Measurements from ENCODE around the gene GPA33. TPM values are rescaled to one million over a fixed set of nuclear protein-coding genes. Genes with fewer than 3 reads are reported as not detected.

Gene GPA33
- total RNA-seq, 1 donor from 2014 or later, result not detected

GRCh38 chr1:167109125-167109524 is 18.9 kb upstream of the GPA33 start:
- peak overlapping the region; percentile 74 for H3K27ac Mint-ChIP-seq
- intact Hi-C loops (cut with micrococcal nuclease), result no loop called here
- peaks cover 45% of the 10 kb centered on the region for H3K4me1 Mint-ChIP-seq
- peak; percentile 64 for DNase-seq
- peaks cover 4% of the 10 kb centered on the region for H3K36me3 Mint-ChIP-seq (ENCODE audit: low read depth)
- peak overlapping the region; percentile 12 for H3K4me3 Mint-ChIP-seq
- peaks cover 10% of the 10 kb centered on the region for H3K9me3 Mint-ChIP-seq
- peaks cover 3% of the 10 kb centered on the region for H3K27me3 Mint-ChIP-seq

DNA sequence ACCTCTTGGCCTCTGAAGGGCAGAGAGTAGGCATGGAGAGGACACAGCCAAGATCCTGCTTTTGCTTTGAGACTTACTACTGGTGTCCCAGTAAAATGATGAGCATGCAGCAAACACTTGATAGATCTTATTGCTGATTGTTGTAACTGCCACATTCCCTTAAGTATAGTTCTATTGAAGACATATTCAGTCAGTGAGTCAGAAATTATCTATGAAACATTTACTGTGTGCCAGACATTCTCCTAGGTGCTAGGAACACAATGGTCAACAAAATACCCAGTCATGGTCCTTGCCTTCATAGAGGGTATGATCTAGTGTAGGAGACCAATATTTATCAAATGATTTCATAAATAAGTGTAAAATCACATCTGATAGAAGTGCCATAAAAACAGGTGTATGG is 17.3 kb upstream of the GPA33 start:
- Mint-ChIP-seq H3K27me3 (no peaks in the 10 kb centered on the region), H3K9me3 (peaks cover 10% of the 10 kb centered on the region), H3K4me3 (no peak overlapping the region), H3K27ac (no peak overlapping the region), H3K36me3 (ENCODE audit: low read depth) (peaks cover 4% of the 10 kb centered on the region), H3K4me1 (peaks cover 57% of the 10 kb centered on the region)
- intact Hi-C loops (cut with micrococcal nuclease), result no loop called here
- DNase-seq, result no peak

DNA sequence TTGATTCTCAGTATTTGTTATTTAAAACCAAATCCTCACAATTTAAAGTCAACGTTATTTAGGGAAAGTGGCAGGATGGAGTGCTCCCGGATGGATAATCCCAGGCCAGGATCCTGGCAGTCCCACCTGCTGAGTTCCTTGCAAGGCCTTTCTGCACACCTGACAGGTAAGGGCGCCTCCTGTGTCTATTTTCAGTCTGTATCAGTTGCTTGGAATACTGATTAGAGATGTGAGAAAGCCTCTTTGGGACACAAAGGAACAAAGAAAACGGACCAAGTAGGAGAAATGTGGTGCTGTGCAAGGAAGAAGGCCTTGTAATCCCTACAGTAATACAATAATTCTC is 15.9 kb upstream of the GPA33 start:
- H3K4me3 Mint-ChIP-seq, result no peak overlapping the region
- intact Hi-C loops (cut with micrococcal nuclease), result no loop called here
- H3K36me3 Mint-ChIP-seq (ENCODE audit: low read depth), result peaks cover 3% of the 10 kb centered on the region
- H3K27me3 Mint-ChIP-seq, result no peaks in the 10 kb centered on the region
- H3K4me1 Mint-ChIP-seq, result peaks cover 56% of the 10 kb centered on the region
- H3K9me3 Mint-ChIP-seq, result peaks cover 7% of the 10 kb centered on the region
- no peak for DNase-seq
- no peak overlapping the region for H3K27ac Mint-ChIP-seq

DNA sequence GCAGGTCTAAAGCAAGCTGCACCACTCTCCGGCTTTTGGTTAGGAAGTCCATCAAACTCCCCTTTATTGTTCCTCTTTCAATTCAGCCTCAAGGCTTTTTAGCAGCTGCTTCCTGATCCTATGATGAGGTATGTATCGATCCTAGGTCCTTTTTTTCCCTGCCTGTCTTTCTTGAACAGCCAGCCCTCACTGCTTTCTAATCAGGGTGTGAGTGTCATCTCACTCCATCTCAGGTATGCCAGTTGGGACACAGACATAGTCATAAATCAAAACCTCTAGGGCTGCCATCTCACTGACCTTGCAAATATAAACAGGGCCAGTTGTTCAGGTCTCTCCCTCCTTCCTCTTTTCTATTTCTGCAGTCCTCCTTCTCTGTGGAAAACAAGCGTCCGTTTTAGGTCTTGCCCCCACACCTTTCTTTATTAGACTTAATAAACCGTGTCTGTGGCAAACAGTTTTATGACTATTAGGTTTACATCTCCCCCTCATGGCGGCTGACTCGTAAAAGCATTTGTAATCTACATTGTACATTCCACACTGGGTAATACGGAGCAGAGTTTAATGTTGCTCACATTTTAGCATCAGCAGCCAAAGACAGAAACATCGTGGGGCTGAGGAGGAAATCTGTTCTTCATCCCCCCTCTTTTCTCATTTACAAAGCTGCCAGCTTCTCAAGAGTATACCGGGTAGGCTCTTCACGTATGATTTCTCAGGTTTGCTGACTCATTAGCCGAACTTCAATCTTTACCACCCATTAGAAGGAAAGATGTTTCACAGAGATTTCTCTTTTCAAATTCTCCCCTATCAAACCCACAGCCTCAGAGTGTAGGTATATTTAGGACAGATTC is 15.3 kb upstream of the GPA33 start:
- Mint-ChIP-seq H3K27me3 (peaks cover 4% of the 10 kb centered on the region), H3K9me3 (peaks cover 4% of the 10 kb centered on the region), H3K4me1 (peaks cover 50% of the 10 kb centered on the region), H3K27ac (no peak overlapping the region), H3K4me3 (peak overlapping the region; percentile 1), H3K36me3 (ENCODE audit: low read depth) (no peaks in the 10 kb centered on the region)
- DNase-seq, result no peak
- intact Hi-C loops (cut with micrococcal nuclease), result no loop called here

GRCh38 chr1:167104256-167104633 is 14.1 kb upstream of the GPA33 start:
- H3K4me1 Mint-ChIP-seq, result peaks cover 37% of the 10 kb centered on the region
- intact Hi-C loops (cut with micrococcal nuclease), result loop anchor here (5.0 kb wide), 1 partner anchor 118 kb away; the partner anchor contains the start of gene POU2F1
- peaks cover 5% of the 10 kb centered on the region for H3K27me3 Mint-ChIP-seq
- peaks cover 4% of the 10 kb centered on the region for H3K9me3 Mint-ChIP-seq
- peak; percentile 67 for DNase-seq
- peak overlapping the region; percentile 48 for H3K27ac Mint-ChIP-seq
- H3K4me3 Mint-ChIP-seq, result peak overlapping the region; percentile 36
- no peaks in the 10 kb centered on the region for H3K36me3 Mint-ChIP-seq (ENCODE audit: low read depth)

DNA sequence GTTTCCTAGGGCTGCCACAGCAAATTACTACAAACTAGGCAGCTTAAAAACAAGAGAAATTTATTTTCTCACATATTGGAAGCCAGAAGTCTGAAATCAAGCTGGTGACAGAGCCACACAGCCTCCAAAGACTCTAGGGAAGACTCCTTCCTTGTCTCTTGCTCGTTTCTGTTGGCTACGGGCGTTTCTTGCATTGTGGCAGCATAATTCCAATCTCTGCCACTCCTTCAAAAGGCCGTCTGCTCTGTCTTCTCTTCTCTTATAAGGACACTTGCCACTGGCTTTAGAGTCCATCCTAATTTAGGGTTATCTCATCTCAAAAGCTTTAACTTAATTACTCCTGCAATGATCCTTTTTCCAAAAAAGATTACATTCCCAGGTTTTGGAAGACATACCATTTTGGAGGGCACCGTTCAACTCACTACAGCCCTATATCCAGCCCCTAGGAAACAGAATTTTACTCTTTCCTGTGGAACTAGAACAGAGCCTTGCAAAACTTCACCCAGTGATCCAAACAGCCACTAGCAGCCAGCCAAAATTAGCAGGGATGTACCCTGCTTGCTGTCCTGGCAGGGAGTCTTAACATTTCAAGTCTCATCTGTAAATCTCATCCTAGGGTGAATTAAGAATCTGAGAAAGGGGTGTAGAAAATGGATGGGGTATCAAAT is 12.9 kb upstream of the GPA33 start:
- intact Hi-C loops (cut with micrococcal nuclease), result loop anchor here (2.0 to 5.0 kb wide), 3 partner anchors 16 to 119 kb away; partner anchors contain the start of gene POU2F1
- no peaks in the 10 kb centered on the region for H3K36me3 Mint-ChIP-seq (ENCODE audit: low read depth)
- H3K4me1 Mint-ChIP-seq, result peaks cover 29% of the 10 kb centered on the region
- peaks cover 4% of the 10 kb centered on the region for H3K9me3 Mint-ChIP-seq
- peaks cover 8% of the 10 kb centered on the region for H3K27me3 Mint-ChIP-seq
- DNase-seq, result no peak
- no peak overlapping the region for H3K4me3 Mint-ChIP-seq
- no peak overlapping the region for H3K27ac Mint-ChIP-seq

GRCh38 chr1:167101754-167102153 is 11.6 kb upstream of the GPA33 start:
- Mint-ChIP-seq H3K4me3 (no peak overlapping the region), H3K9me3 (no peaks in the 10 kb centered on the region), H3K36me3 (ENCODE audit: low read depth) (no peaks in the 10 kb centered on the region), H3K27me3 (peaks cover 8% of the 10 kb centered on the region), H3K4me1 (peaks cover 29% of the 10 kb centered on the region), H3K27ac (no peak overlapping the region)
- DNase-seq, result no peak
- intact Hi-C loops (cut with micrococcal nuclease), result loop anchor here (2.0 to 5.0 kb wide), 3 partner anchors 15 to 121 kb away; partner anchors contain the start of gene POU2F1

DNA sequence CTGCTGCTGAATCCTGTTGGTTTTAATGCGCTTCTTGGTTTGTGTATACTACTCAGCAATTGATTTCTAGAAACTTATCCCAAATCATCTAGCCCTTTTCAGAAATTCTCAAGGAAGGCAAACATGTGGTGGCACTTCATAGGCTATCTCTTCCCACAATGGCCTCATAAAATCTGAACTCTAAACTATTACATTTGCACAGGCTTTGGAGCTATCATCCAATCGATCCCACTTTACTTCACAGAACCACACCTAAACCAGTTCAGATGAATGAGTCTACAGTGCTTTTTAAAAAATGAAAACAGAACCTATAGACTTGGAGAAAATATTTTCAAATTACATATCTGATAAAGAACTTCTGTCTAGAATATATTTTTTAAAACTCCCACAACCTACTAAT is 10.6 kb upstream of the GPA33 start:
- H3K4me1 Mint-ChIP-seq, result peaks cover 28% of the 10 kb centered on the region
- H3K27me3 Mint-ChIP-seq, result peaks cover 8% of the 10 kb centered on the region
- DNase-seq, result no peak
- H3K9me3 Mint-ChIP-seq, result no peaks in the 10 kb centered on the region
- no peak overlapping the region for H3K27ac Mint-ChIP-seq
- intact Hi-C loops (cut with micrococcal nuclease), result loop anchor here (5.0 kb wide), 1 partner anchor 122 kb away; the partner anchor contains the start of gene POU2F1
- no peak overlapping the region for H3K4me3 Mint-ChIP-seq
- H3K36me3 Mint-ChIP-seq (ENCODE audit: low read depth), result no peaks in the 10 kb centered on the region

GRCh38 chr1:167099851-167100250 is 9.7 kb upstream of the GPA33 start:
- peaks cover 8% of the 10 kb centered on the region for H3K27me3 Mint-ChIP-seq

GRCh38 chr1:167095368-167095767 is 5.2 kb upstream of the GPA33 start:
- no peaks in the 10 kb centered on the region for H3K36me3 Mint-ChIP-seq (ENCODE audit: low read depth)
- peaks cover 14% of the 10 kb centered on the region for H3K4me1 Mint-ChIP-seq
- peaks cover 4% of the 10 kb centered on the region for H3K27me3 Mint-ChIP-seq
- no peak for DNase-seq
- no peak overlapping the region for H3K27ac Mint-ChIP-seq
- H3K4me3 Mint-ChIP-seq, result no peak overlapping the region
- intact Hi-C loops (cut with micrococcal nuclease), result no loop called here
- no peaks in the 10 kb centered on the region for H3K9me3 Mint-ChIP-seq

More at GRCh38 chr1:167099851-167100250, 9.7 kb upstream of the GPA33 start:
- H3K4me3 Mint-ChIP-seq, result no peak overlapping the region
- intact Hi-C loops (cut with micrococcal nuclease), result loop anchor here (5.0 kb wide), 1 partner anchor 122 kb away; the partner anchor contains the start of gene POU2F1
- H3K27ac Mint-ChIP-seq, result no peak overlapping the region
- no peaks in the 10 kb centered on the region for H3K36me3 Mint-ChIP-seq (ENCODE audit: low read depth)
- H3K4me1 Mint-ChIP-seq, result peaks cover 26% of the 10 kb centered on the region
- DNase-seq, result no peak
- no peaks in the 10 kb centered on the region for H3K9me3 Mint-ChIP-seq

- DNase-seq, result no peak
- peaks cover 21% of the 10 kb centered on the region for H3K4me1 Mint-ChIP-seq
- H3K9me3 Mint-ChIP-seq, result no peaks in the 10 kb centered on the region
- no peaks in the 10 kb centered on the region for H3K36me3 Mint-ChIP-seq (ENCODE audit: low read depth)
- no peak overlapping the region for H3K4me3 Mint-ChIP-seq
- intact Hi-C loops (cut with micrococcal nuclease), result no loop called here
- H3K27ac Mint-ChIP-seq, result no peak overlapping the region
- H3K27me3 Mint-ChIP-seq, result peaks cover 4% of the 10 kb centered on the region
These were observed 4.5 kb upstream of the GPA33 start for GRCh38 chr1:167094690-167095089.

- intact Hi-C loops (cut with micrococcal nuclease), result no loop called here
- H3K4me1 Mint-ChIP-seq, result peaks cover 24% of the 10 kb centered on the region
- DNase-seq, result no peak
- H3K9me3 Mint-ChIP-seq, result no peaks in the 10 kb centered on the region
- H3K4me3 Mint-ChIP-seq, result no peak within 1 kb of the TSS
- H3K27ac Mint-ChIP-seq, result no peak within 1 kb of the TSS
- H3K36me3 Mint-ChIP-seq (ENCODE audit: low read depth), result no peaks in the 10 kb centered on the region
- peaks cover 2% of the 10 kb centered on the region for H3K27me3 Mint-ChIP-seq
These were observed 3.8 kb upstream of the GPA33 start, which contains the start of gene STYXL2 for GRCh38 chr1:167093846-167094516. TSS of gene STYXL2 (plus strand) at chr1:167094075. CDS start at chr1:167094850, 775 bp downstream.

DNA sequence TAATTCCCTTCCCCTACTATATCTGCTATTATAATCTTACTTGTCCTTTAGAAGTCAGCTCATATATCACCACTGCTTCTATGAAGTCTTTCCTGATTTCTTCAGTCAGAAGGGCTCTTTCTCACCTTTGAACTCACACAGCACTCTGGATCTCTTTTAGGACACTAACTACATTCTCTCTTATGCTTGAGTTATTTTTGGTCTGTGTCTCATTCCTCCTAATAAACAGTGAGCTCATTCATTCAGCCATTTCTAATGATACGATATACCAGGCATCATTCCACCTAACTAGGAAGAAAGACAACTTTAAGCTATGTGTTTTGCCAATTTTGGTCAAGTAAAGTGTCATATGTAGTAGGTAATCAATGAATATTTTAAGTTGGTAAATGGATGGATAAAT is 2.5 kb upstream of the GPA33 start:
- H3K4me3 Mint-ChIP-seq, result no peak overlapping the region
- no peaks in the 10 kb centered on the region for H3K36me3 Mint-ChIP-seq (ENCODE audit: low read depth)
- no peak overlapping the region for H3K27ac Mint-ChIP-seq
- H3K9me3 Mint-ChIP-seq, result no peaks in the 10 kb centered on the region
- no peaks in the 10 kb centered on the region for H3K27me3 Mint-ChIP-seq
- no peak for DNase-seq
- H3K4me1 Mint-ChIP-seq, result peaks cover 24% of the 10 kb centered on the region
- intact Hi-C loops (cut with micrococcal nuclease), result no loop called here

All from activated CD4-positive, alpha-beta T cell treated with anti-CD3 and anti-CD28 coated beads, Interleukin-2, amount 10 ng/mL, durations not matched to agents 24 days and 14 days (primary cell).